HG03571 (cell line): Measurements from ENCODE around the gene AGAP1.

Experiments used
- ATAC-seq: cut with Tn5 transposase; IDR thresholded peaks from one replicate; pipeline ENCODE4 v1.9.1; 2021; ENCODE audit not compliant: unreplicated experiment

The AGAP1 gene

GRCh38 chr2:235507928-235508327 lies 14.1 kb downstream of the AGAP1 start:
- ATAC-seq: no peak

GRCh38 chr2:235508371-235509160 lies 14.7 kb downstream of the AGAP1 start:
- no peak for ATAC-seq

- ATAC-seq: no peak
These were observed 16.5 kb downstream of the AGAP1 start for GRCh38 chr2:235510318-235510717.

GRCh38 chr2:235511187-235511661 lies 17.4 kb downstream of the AGAP1 start:
- no peak for ATAC-seq

GRCh38 chr2:235511751-235512698 lies 18.2 kb downstream of the AGAP1 start:
- no peak for ATAC-seq

- no peak for ATAC-seq
These were observed 18.8 kb downstream of the AGAP1 start for GRCh38 chr2:235512699-235513053.

GRCh38 chr2:235513984-235514626 lies 20.3 kb downstream of the AGAP1 start:
- ATAC-seq: no peak

- no peak for ATAC-seq
These were observed 21.0 kb downstream of the AGAP1 start for GRCh38 chr2:235514627-235515363.

GRCh38 chr2:235515364-235515742 lies 21.5 kb downstream of the AGAP1 start:
- no peak for ATAC-seq

GRCh38 chr2:235515821-235516220 lies 22.0 kb downstream of the AGAP1 start:
- ATAC-seq: no peak

- no peak for ATAC-seq
These were observed 22.4 kb downstream of the AGAP1 start for GRCh38 chr2:235516257-235516656.

- ATAC-seq: no peak
These were observed 24.7 kb downstream of the AGAP1 start for GRCh38 chr2:235518322-235519090.

- no peak for ATAC-seq
These were observed 26.9 kb downstream of the AGAP1 start for GRCh38 chr2:235520787-235521186.

- ATAC-seq: no peak
These were observed 28.0 kb downstream of the AGAP1 start for GRCh38 chr2:235521844-235522243.

GRCh38 chr2:235523021-235523420 lies 29.2 kb downstream of the AGAP1 start:
- ATAC-seq: no peak

- no peak for ATAC-seq
These were observed 29.8 kb downstream of the AGAP1 start for GRCh38 chr2:235523486-235524150.

GRCh38 chr2:235526166-235526565 lies 32.3 kb downstream of the AGAP1 start:
- ATAC-seq: no peak

GRCh38 chr2:235527806-235528469 lies 34.1 kb downstream of the AGAP1 start:
- ATAC-seq: no peak

- no peak for ATAC-seq
These were observed 35.8 kb downstream of the AGAP1 start for GRCh38 chr2:235529621-235530020.
